ENCODE results near the gene SENP1. TPM values are rescaled to one million over a fixed set of nuclear protein-coding genes. Genes with fewer than 3 reads are reported as not detected.

SENP1 gene
- total and polyA plus RNA-seq, 7 donors, result 3.2 to 10.2 (median 6.3) TPM

DNA sequence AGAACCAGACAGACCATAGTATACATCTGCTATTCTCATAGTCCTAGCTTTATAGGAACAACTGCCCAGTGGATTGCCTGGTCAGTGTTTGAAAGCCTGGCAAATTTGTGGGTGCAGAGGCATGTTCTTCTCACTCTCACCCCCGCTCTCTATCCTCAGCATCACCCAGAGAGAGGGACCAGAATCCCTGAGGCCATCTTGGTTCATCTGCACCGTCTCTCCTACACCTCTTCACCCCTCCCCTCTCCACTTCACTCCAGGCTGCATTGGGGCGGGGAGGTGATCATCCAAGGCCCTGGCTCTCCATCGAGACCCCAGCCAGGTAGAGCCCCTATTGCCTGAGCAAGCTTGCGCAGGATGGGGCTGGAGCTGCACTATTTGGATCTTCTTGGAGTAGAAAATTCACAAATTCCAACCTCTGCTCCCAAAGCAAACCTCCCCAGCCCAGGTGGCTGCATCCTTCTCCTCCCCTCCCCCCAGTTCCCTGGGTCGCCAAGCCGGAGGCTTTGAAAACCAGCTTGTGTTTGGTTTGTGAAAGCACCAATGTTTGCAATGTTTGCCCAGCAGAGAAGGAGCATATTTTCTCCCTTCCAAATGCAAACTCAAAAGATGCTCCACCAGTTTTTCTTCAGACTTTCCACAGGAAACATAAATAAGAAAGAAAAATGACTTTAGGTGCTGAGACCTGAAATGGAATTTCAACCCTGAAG, 83.0 kb downstream of the SENP1 start:
- no peak for ATAC-seq
- Histone ChIP-seq H3K27me3 (ENCODE audit: insufficient read depth in 3 of 3, low read length in 2 of 3) (peaks cover 0 to 3% (median 0%) of the 10 kb centered on the region in 3 donors), H3K9me3 (no peaks in the 10 kb centered on the region), H3K4me1 (peaks cover 8% of the 10 kb centered on the region), H3K36me3 (ENCODE audit: insufficient read depth in 1 of 2, low read depth in 1 of 2) (no peaks in the 10 kb centered on the region), H3K27ac (no peak overlapping the region), H3K4me3 (no peak overlapping the region)
- intact Hi-C loops (cut with DNase I), result no loop called here
- DNase-seq, result no peak
- TF ChIP-seq, protein P1, sequence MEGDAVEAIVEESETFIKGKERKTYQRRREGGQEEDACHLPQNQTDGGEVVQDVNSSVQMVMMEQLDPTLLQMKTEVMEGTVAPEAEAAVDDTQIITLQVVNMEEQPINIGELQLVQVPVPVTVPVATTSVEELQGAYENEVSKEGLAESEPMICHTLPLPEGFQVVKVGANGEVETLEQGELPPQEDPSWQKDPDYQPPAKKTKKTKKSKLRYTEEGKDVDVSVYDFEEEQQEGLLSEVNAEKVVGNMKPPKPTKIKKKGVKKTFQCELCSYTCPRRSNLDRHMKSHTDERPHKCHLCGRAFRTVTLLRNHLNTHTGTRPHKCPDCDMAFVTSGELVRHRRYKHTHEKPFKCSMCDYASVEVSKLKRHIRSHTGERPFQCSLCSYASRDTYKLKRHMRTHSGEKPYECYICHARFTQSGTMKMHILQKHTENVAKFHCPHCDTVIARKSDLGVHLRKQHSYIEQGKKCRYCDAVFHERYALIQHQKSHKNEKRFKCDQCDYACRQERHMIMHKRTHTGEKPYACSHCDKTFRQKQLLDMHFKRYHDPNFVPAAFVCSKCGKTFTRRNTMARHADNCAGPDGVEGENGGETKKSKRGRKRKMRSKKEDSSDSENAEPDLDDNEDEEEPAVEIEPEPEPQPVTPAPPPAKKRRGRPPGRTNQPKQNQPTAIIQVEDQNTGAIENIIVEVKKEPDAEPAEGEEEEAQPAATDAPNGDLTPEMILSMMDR (IDR thresholded peaks at IDR 0.05), result no peak
- 74 to 81% (median 78%) methylated on average over 7 of the region's 7 CpGs for WGBS, 3 donors

- Histone ChIP-seq H3K9me3 (no peaks in the 10 kb centered on the region), H3K27ac (no peak overlapping the region), H3K36me3 (ENCODE audit: insufficient read depth in 1 of 2, low read depth in 1 of 2) (no peaks in the 10 kb centered on the region), H3K4me1 (peaks cover 8% of the 10 kb centered on the region), H3K4me3 (no peak overlapping the region), H3K27me3 (ENCODE audit: insufficient read depth in 3 of 3, low read length in 2 of 3) (peaks cover 0 to 3% (median 0%) of the 10 kb centered on the region in 3 donors)
- intact Hi-C loops (cut with DNase I), result no loop called here
- TF ChIP-seq, protein P1 (IDR thresholded peaks at IDR 0.05), result no peak
- 75 to 79% (median 76%) methylated on average over 3 of the region's 3 CpGs for WGBS, 3 donors
- ATAC-seq (no peak), DNase-seq (no peak)
Observed at GRCh38 chr12:48022180-48022521, 83.7 kb downstream of the SENP1 start.

GRCh38 chr12:48021485-48022179, 84.2 kb downstream of the SENP1 start:
- DNase-seq, result no peak
- intact Hi-C loops (cut with DNase I), result no loop called here
- TF ChIP-seq, protein P1 (IDR thresholded peaks at IDR 0.05), result no peak
- H3K4me3 ChIP-seq, result no peak overlapping the region
- peaks cover 8% of the 10 kb centered on the region for H3K4me1 ChIP-seq
- no peak overlapping the region for H3K27ac ChIP-seq
- H3K9me3 ChIP-seq, result no peaks in the 10 kb centered on the region
- WGBS, 3 donors, result 39 to 50% (median 45%) methylated on average over 5 of the region's 5 CpGs
- ATAC-seq, result no peak
- peaks cover 0 to 3% (median 0%) of the 10 kb centered on the region in 3 donors for H3K27me3 ChIP-seq (ENCODE audit: insufficient read depth in 3 of 3, low read length in 2 of 3)
- H3K36me3 ChIP-seq (ENCODE audit: insufficient read depth in 1 of 2, low read depth in 1 of 2), result no peaks in the 10 kb centered on the region

DNA sequence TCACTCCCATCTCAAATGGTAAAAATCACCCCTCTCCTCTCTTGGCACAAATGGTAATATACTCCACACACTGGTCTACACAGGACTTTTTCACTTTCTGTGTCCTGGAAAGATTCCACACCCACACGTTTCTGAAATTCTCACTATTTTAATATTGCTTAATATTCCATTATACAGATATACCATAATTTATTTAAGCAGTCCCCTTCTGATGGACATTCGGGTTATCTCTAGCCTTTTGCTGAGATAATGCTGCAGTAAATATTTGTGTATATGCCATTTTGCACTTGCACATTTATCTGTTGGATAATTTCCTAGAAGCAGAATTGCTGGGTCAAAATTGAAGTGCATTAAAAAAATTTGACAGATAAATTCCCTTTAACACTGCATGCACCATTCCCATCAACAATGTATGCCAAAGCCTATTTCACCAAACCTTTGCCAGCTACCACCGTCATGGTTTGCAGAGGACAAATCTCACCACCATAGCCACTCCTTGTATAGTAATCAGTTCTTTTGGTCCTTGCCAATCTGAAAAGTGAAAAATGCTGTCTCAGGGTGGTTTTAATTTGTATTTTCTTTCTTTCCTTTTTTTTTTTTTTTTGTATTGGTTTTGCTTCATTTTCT, 86.1 kb downstream of the SENP1 start:
- TF ChIP-seq, protein P1 (IDR thresholded peaks at IDR 0.05), result no peak
- Histone ChIP-seq H3K27ac (no peak overlapping the region), H3K4me3 (no peak overlapping the region), H3K27me3 (ENCODE audit: insufficient read depth in 3 of 3, low read length in 2 of 3) (peaks cover 0 to 3% (median 0%) of the 10 kb centered on the region in 3 donors), H3K9me3 (no peaks in the 10 kb centered on the region), H3K36me3 (ENCODE audit: insufficient read depth in 1 of 2, low read depth in 1 of 2) (no peaks in the 10 kb centered on the region), H3K4me1 (peaks cover 8% of the 10 kb centered on the region)
- no peak for ATAC-seq
- DNase-seq, result no peak
- WGBS, 3 donors, result 52 to 76% (median 66%) methylated on average over 3 of the region's 3 CpGs
- intact Hi-C loops (cut with DNase I), result no loop called here
